Ishikawa (cell line): ENCODE results near the gene L3MBTL1.

Experiments used
- CEBPB ChIP-seq: IDR thresholded peaks from 2 replicates; pipeline ENCODE4 v1.6.1; 2012
- CREB1 ChIP-seq: IDR thresholded peaks from 2 replicates; pipeline ENCODE4 v1.6.1; 2012; ENCODE audit warnings: low read depth
- EGR1 ChIP-seq: IDR thresholded peaks from 2 replicates; pipeline ENCODE4 v1.6.1; 2012
- EP300 ChIP-seq: IDR thresholded peaks from 2 replicates; pipeline ENCODE4 v1.6.1; 2012; ENCODE audit warnings: borderline replicate concordance
- FOXM1 ChIP-seq: IDR thresholded peaks from 2 replicates; pipeline ENCODE4 v1.6.1; 2012; ENCODE audit warnings: low read depth, borderline replicate concordance
- RAD21 ChIP-seq: IDR thresholded peaks from 2 replicates; pipeline ENCODE4 v1.6.1; 2012; ENCODE audit warnings: low read depth
- TCF12 ChIP-seq: IDR thresholded peaks from 2 replicates; pipeline ENCODE4 v1.6.1; 2012; ENCODE audit warnings: low read depth
- YY1 ChIP-seq: IDR thresholded peaks from 2 replicates; pipeline ENCODE4 v1.6.1; 2012; ENCODE audit warnings: low read depth
- TF ChIP-seq, protein P1 (sequence below): IDR thresholded peaks from 2 replicates; pipeline ENCODE4 v1.6.1; 2012

DNA sequence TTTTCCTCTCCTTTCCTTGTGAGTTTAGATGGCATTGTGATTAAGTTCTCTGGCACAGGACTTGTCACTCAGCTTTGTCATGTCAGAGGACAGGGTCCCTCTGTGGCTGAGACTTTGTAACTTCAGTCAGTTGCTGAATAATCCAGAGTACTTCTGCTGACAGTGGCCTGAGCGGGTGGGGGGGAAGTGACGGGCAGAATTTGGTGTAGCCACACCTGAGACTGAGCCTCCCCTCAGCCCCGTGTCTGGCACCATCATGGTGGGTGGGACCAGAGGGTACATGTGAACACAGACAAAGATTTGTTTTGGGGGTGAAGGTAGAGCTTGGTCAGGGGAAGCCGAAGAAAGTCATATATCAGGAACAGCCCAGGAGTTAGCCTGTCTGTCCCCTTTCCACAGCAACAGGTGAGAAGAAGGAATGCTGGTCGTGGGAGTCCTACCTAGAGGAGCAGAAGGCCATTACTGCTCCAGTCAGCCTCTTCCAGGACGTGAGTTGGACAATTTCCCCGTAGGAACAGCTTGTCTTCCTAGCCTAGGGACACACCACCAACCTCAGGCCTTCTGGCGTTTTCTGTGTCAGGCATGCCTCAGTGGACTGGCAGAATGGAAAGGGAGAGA, 20.9 kb downstream of the L3MBTL1 start:
- TF ChIP-seq YY1 (no peak), EP300 (no peak), CEBPB (no peak), RAD21 (no peak), TCF12 (no peak), FOXM1 (no peak), EGR1 (no peak), CREB1 (no peak)
- TF ChIP-seq, protein P1, sequence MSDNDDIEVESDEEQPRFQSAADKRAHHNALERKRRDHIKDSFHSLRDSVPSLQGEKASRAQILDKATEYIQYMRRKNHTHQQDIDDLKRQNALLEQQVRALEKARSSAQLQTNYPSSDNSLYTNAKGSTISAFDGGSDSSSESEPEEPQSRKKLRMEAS = no peak
